Erythroblast (primary cell): Measurements from ENCODE around the gene MYO1D.
A peak's percentile ranks its signal among the peaks of the same experiment; 100 is the strongest.

Source experiments
- DNase-seq, 2 experiments: peaks; one replicate each; lab custom pipeline; 2025; lab: John Stamatoyannopoulos, UW
- GATA1 ChIP-seq: IDR thresholded peaks from 2 replicates; pipeline ENCODE4 v1.6.1; 2011; ENCODE audit warnings: low read depth, mild to moderate bottlenecking, control low read depth, low read length, moderate library complexity
- POLR2A ChIP-seq: IDR thresholded peaks from 2 replicates; pipeline ENCODE4 v1.6.1; 2011; ENCODE audit warnings: mild to moderate bottlenecking, low read length

Gene MYO1D

DNA sequence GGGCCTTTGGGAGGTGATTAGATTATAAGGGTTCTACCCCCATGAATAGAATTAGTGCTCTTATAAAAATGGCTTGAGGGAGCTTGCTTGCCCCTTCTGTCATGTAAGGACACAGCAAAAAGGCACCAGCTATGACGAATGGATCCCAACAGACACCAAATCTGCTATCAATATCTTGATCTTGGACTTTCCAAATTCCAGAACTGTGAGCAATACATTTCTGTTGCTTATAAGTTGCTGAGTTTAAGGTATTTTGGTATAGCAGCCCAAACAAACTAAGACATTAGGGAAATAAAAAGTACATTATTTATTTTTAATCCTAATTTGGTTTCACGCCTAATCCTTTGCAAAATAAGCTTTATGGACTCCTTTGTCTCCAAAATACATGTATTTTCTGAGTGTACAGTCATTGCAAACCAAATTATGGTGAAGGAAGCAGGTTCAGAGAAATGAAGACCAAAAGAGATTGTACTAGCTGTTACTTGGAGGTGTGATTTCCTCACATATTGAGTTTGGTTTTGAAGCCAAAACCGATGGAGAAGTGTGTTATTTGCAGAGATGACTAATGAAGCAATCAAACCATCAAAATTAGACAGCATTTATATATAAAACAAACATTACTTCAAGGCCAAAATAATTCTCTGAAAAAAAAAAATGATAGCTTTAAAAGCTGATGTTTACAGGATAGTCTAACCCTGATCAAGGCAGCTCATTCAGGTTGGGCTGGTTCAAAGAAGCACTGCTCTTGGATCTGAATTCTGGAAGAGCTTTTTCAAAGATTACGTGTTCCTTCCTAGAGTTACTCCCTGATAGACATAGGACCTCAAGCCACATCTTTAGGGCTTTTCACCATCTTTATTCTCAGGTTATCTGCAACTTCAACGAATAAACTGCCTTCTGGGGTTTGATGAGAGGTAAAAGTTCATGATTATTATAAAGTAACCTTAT is 71.6 kb downstream of the MYO1D start:
- no peak for TF ChIP-seq GATA1
- no peak for TF ChIP-seq POLR2A

GRCh38 chr17:32803544-32803943 is 73.4 kb downstream of the MYO1D start:
- no peak for DNase-seq
- TF ChIP-seq GATA1 (no peak), POLR2A (no peak)

More for the DNA sequence above, 71.6 kb downstream of the MYO1D start:
- no peak for DNase-seq

DNA sequence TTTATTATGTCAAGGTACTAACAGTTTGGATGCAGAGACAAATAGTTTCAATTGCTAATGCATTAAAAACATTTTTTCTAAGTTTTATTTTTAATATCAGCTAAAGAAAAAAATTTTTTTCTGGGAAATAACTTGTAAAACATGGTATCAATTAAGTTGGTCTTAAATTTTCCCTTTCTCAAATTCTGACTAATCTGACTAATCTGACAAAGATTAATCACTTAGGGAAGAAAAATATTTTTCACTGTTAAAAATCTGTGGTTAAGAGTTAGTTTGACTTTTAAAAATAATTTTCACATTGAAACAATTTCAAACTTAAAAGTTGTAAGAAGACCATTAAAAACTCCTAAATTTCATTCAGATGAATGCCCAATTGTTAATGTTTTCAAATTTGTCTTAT is 74.6 kb downstream of the MYO1D start:
- DNase-seq = no peak
- TF ChIP-seq GATA1 = no peak
- TF ChIP-seq POLR2A = no peak

GRCh38 chr17:32801641-32802040 is 75.3 kb downstream of the MYO1D start:
- DNase-seq = no peak
- TF ChIP-seq GATA1 = no peak
- TF ChIP-seq POLR2A = no peak

- no peak for DNase-seq
- TF ChIP-seq GATA1 (no peak), POLR2A (no peak)
These were observed 75.7 kb downstream of the MYO1D start for GRCh38 chr17:32801193-32801592.

DNA sequence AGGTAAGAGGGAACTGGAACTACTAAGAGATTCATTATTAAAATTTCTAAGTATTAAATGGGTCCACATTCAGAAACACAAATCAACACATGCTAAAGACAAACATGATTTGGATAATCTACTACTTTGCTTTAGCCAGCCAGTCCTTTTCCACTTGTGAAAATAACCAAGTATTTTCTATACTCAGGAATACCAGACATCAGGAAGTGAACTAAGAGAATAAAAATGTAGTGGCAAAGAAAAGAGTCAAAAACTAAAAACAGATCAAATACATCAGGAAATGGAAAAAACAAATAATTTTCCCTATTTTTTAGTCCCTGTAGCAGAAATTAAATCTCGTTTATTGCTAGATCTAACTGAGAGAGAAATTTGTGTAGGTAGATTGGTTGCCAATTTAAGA is 78.0 kb downstream of the MYO1D start:
- TF ChIP-seq POLR2A (no peak), GATA1 (no peak)
- no peak for DNase-seq

GRCh38 chr17:32795339-32795979 is 81.5 kb downstream of the MYO1D start:
- DNase-seq = peak; percentile 8 to 16
- TF ChIP-seq POLR2A = no peak
- no peak for TF ChIP-seq GATA1

DNA sequence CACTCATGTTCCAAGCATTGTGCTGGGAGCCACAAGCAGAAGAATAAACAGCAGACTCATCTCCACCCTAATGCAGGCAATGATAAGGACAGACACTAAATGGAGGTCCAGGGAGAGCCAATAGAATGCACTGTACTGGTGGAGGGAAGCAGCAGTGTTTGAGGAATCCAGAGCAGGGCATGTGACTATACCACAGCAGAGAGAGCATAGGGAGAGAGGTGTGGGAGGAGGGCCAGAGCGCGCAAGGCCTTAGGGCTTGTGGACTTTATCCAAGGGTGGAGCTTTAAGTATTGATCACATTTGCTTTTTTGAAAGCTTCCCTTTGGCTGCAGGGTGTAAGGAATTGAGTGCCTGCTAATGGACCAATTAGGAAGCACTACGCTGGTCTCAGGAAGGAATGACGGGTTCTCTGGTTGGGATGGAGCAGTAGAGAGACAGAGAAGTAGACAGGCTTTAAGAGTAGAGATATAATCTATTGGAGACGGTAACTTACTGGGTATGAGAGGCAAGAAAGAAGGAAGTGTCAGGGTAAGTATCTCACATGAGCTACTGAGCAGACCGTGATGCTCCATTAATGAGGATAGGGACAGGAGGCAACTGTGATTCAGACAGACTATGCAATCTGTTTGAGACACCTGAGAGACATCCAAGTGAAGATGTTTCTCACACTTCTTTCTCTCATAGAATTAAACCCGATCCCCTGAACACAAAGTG is 82.2 kb downstream of the MYO1D start:
- TF ChIP-seq POLR2A = no peak
- TF ChIP-seq GATA1 = no peak
- DNase-seq = peak; percentile 85 to 92

DNA sequence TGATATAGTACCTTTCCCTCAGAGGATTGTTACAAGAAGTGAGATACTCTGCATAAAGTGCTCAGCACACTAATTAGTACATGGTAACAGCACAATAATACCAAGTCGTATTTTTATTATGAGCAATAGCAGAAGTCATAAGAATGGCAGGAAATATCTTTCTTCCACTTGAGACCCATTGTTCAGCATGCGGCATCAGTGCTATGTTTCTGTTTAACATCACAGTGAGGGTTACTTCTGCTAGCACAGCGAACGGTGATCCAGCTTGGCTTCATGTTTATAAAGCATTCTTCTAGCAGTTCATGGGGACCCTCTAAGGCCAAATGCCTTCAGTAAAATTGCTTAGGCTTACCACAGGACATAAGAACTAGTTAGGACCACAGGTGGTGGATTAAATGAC is 83.1 kb downstream of the MYO1D start:
- TF ChIP-seq POLR2A = no peak
- DNase-seq = no peak

DNA sequence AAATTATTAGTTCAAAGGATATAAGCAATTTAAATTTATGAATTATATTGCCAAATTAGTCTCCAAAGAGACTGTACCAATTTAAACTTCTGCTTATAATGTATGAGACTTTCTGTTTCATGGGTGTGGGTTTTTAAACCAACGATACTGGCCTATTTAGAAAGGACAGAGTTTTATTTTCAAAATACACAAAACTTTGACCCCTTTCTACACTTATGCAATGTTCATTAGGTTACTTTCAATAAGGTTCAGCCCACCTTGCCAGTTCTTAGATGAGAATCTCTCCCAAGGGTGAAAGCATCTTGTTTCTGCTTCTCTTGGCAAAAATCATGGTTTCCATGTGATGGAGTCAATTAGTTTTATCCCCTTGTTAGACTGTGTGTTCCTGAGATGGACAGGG is 84.7 kb downstream of the MYO1D start:
- no peak for DNase-seq
- no peak for TF ChIP-seq POLR2A
- no peak for TF ChIP-seq GATA1

GRCh38 chr17:32786169-32786568 is 90.8 kb downstream of the MYO1D start:
- TF ChIP-seq POLR2A = no peak
- TF ChIP-seq GATA1 = no peak
- DNase-seq = peak; percentile 30 to 44

GRCh38 chr17:32784113-32784512 is 92.8 kb downstream of the MYO1D start:
- TF ChIP-seq POLR2A (no peak), GATA1 (no peak)
- no peak for DNase-seq

DNA sequence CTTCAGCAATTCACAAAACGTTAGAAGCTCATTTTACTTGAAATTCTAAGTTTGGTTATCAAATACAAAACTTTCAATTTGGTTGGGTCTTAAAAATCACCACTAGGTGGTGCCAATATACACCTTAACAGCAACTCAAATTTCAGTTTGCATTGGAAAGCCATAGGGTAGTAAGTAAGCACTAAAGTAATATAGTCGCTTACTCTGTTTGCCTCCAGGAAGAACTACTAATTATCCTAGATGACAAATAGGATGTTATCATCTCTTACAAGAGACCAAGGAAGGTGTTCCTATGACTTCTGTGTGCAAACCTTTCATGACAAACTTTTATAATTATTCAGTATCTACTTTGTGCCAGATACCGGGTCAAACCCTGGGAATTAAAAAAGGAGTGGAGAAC is 93.3 kb downstream of the MYO1D start:
- peak; percentile 77 to 79 for DNase-seq
- TF ChIP-seq GATA1 = no peak

DNA sequence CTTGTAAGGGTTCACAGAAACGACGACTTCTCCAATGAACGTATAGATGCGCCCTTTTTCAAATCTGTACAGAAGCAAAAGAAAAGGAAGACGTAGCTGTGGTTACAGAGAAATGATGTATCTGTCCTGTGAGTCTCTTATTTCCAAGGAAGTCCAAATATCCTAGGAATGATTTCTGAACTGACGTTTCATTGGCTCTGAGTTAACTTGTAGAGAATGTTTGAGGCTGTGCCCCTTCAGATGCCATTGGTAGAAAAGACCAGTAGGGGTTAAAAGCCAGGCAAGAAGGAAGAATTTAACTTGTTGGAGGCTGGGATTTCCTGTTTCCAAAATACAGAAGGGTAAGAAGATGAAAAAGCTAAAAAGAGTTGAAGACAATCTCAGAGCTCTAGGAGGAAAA is 96.2 kb downstream of the MYO1D start:
- no peak for TF ChIP-seq GATA1
- no peak for TF ChIP-seq POLR2A
- no peak for DNase-seq
